Measurements from ENCODE around the gene UBE4A. TPM values are rescaled to one million over a fixed set of nuclear protein-coding genes. Genes with fewer than 3 reads are reported as not detected.

Gene UBE4A
- total RNA-seq, 1 experiment from 2014 or later, result 106 TPM

DNA sequence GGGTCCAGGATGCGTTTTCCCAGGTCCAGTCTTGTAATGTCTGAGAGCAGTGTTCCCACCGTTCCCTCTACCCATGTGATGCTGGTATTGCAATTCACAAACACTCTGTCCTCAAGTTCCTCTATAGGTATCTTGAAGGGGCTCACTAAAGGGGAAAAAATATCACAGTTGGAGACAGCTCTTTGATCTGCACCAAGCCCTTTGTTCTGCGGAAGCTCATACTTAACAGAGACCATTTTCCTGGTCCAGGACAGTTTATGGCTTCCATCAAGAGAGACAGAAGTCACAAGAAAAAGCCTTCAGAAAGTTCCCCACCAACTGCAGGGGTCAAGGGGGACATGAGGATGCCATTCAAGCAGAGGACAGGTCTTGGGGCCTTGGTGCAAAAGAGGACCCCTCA lies 19.0 kb upstream of the UBE4A start:
- no peak overlapping the region for H3K4me3 Mint-ChIP-seq (ENCODE audit: unreplicated experiment)
- H3K27me3 Mint-ChIP-seq (ENCODE audit: insufficient read depth, unreplicated experiment), result no peaks in the 10 kb centered on the region
- no peaks in the 10 kb centered on the region for H3K36me3 ChIP-seq (ENCODE audit: control insufficient read depth, insufficient read depth, low read length)
- H3K36me3 Mint-ChIP-seq (ENCODE audit: insufficient read depth, unreplicated experiment), result peaks cover 6% of the 10 kb centered on the region
- peaks cover 7% of the 10 kb centered on the region for H3K4me1 Mint-ChIP-seq (ENCODE audit: low read depth, unreplicated experiment)
- no peak overlapping the region for H3K27ac Mint-ChIP-seq (ENCODE audit: unreplicated experiment)
- intact Hi-C loops (cut with micrococcal nuclease; ENCODE audit: unreplicated experiment), result no loop called here
- peaks cover 10% of the 10 kb centered on the region for H3K9me3 Mint-ChIP-seq (ENCODE audit: unreplicated experiment)
- CTCF ChIA-PET, result interaction anchor here (0.5 kb wide), 1 partner anchor 22 kb away, joined by 4 read pairs; no protein-coding TSS in a partner anchor
- no peak overlapping the region for H3K4me3 ChIP-seq (ENCODE audit: low read depth, low read length)
- no peak for DNase-seq
- TF ChIP-seq, protein P1, sequence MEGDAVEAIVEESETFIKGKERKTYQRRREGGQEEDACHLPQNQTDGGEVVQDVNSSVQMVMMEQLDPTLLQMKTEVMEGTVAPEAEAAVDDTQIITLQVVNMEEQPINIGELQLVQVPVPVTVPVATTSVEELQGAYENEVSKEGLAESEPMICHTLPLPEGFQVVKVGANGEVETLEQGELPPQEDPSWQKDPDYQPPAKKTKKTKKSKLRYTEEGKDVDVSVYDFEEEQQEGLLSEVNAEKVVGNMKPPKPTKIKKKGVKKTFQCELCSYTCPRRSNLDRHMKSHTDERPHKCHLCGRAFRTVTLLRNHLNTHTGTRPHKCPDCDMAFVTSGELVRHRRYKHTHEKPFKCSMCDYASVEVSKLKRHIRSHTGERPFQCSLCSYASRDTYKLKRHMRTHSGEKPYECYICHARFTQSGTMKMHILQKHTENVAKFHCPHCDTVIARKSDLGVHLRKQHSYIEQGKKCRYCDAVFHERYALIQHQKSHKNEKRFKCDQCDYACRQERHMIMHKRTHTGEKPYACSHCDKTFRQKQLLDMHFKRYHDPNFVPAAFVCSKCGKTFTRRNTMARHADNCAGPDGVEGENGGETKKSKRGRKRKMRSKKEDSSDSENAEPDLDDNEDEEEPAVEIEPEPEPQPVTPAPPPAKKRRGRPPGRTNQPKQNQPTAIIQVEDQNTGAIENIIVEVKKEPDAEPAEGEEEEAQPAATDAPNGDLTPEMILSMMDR (IDR thresholded peaks at IDR 0.05; ENCODE audit: insufficient read depth in 1 of 2, low read depth in 1 of 2, low read length in 1 of 2, severe bottlenecking in 1 of 2, unreplicated experiment in 1 of 2), result no peak
- no peaks in the 10 kb centered on the region for H3K9me3 ChIP-seq
- H3K27me3 ChIP-seq (replicated peaks; ENCODE audit: control insufficient read depth, insufficient read depth, low read length), result no peaks in the 10 kb centered on the region
- BruUV-seq (replicated peaks), result no TSS peak
- POLR2A ChIA-PET, result no interaction called here
- H3K4me1 ChIP-seq, result peaks cover 15% of the 10 kb centered on the region

- peaks cover 15% of the 10 kb centered on the region for H3K4me1 ChIP-seq
- no TSS peak for BruUV-seq (replicated peaks)
- no peak overlapping the region for H3K27ac Mint-ChIP-seq (ENCODE audit: unreplicated experiment)
- intact Hi-C loops (cut with micrococcal nuclease; ENCODE audit: unreplicated experiment), result no loop called here
- ChIA-PET POLR2A (no interaction called here), CTCF (interaction anchor here (0.8 kb wide), 1 partner anchor 42 kb away, joined by 3 read pairs; no protein-coding TSS in a partner anchor)
- TF ChIP-seq, protein P1 (IDR thresholded peaks at IDR 0.05; ENCODE audit: insufficient read depth in 1 of 2, low read depth in 1 of 2, low read length in 1 of 2, severe bottlenecking in 1 of 2, unreplicated experiment in 1 of 2), result no peak
- H3K27me3 ChIP-seq (replicated peaks; ENCODE audit: control insufficient read depth, insufficient read depth, low read length), result no peaks in the 10 kb centered on the region
- no peaks in the 10 kb centered on the region for H3K9me3 ChIP-seq
- peaks cover 15% of the 10 kb centered on the region for H3K9me3 Mint-ChIP-seq (ENCODE audit: unreplicated experiment)
- DNase-seq, result no peak
- peaks cover 7% of the 10 kb centered on the region for H3K4me1 Mint-ChIP-seq (ENCODE audit: low read depth, unreplicated experiment)
- no peaks in the 10 kb centered on the region for H3K27me3 Mint-ChIP-seq (ENCODE audit: insufficient read depth, unreplicated experiment)
- H3K36me3 ChIP-seq (ENCODE audit: control insufficient read depth, insufficient read depth, low read length), result no peaks in the 10 kb centered on the region
- H3K36me3 Mint-ChIP-seq (ENCODE audit: insufficient read depth, unreplicated experiment), result peaks cover 6% of the 10 kb centered on the region
- no peak overlapping the region for H3K4me3 Mint-ChIP-seq (ENCODE audit: unreplicated experiment)
- H3K4me3 ChIP-seq (ENCODE audit: low read depth, low read length), result no peak overlapping the region
Measured at GRCh38 chr11:118341261-118341660, 18.1 kb upstream of the UBE4A start.

GRCh38 chr11:118341815-118342489 lies 17.4 kb upstream of the UBE4A start:
- intact Hi-C loops (cut with micrococcal nuclease; ENCODE audit: unreplicated experiment), result no loop called here
- no peak for DNase-seq
- peaks cover 15% of the 10 kb centered on the region for H3K9me3 Mint-ChIP-seq (ENCODE audit: unreplicated experiment)
- Histone ChIP-seq H3K4me3 (ENCODE audit: low read depth, low read length) (no peak overlapping the region), H3K27me3 (replicated peaks; ENCODE audit: control insufficient read depth, insufficient read depth, low read length) (no peaks in the 10 kb centered on the region), H3K36me3 (ENCODE audit: control insufficient read depth, insufficient read depth, low read length) (no peaks in the 10 kb centered on the region), H3K9me3 (no peaks in the 10 kb centered on the region), H3K4me1 (peaks cover 15% of the 10 kb centered on the region)
- no TSS peak for BruUV-seq (replicated peaks)
- ChIA-PET POLR2A (interaction anchor here (0.6 to 0.7 kb wide), 2 partner anchors 9 to 195 kb away, joined by 3 read pairs; no protein-coding TSS in a partner anchor), CTCF (interaction anchor here (0.7 to 0.8 kb wide), 2 partner anchors 42 to 75 kb away, joined by 3 to 4 read pairs; no protein-coding TSS in a partner anchor)
- H3K36me3 Mint-ChIP-seq (ENCODE audit: insufficient read depth, unreplicated experiment), result peaks cover 6% of the 10 kb centered on the region
- H3K27me3 Mint-ChIP-seq (ENCODE audit: insufficient read depth, unreplicated experiment), result no peaks in the 10 kb centered on the region
- peaks cover 7% of the 10 kb centered on the region for H3K4me1 Mint-ChIP-seq (ENCODE audit: low read depth, unreplicated experiment)
- no peak overlapping the region for H3K27ac Mint-ChIP-seq (ENCODE audit: unreplicated experiment)
- TF ChIP-seq, protein P1 (IDR thresholded peaks at IDR 0.05; ENCODE audit: insufficient read depth in 1 of 2, low read depth in 1 of 2, low read length in 1 of 2, severe bottlenecking in 1 of 2, unreplicated experiment in 1 of 2), result no peak
- no peak overlapping the region for H3K4me3 Mint-ChIP-seq (ENCODE audit: unreplicated experiment)

All from Caco-2 (cell line).